Stimulated activated naive B cell treated with anti-CD40 and anti-IgM and Interleukin-4, amounts not matched to agents 10 μg/mL and 1 μg/mL and 100 μg/mL, for 72 hours (primary cell): ENCODE data around the gene NMNAT2.

Experiments used
- ATAC-seq, 2 donors: fragments of 150-1000 bp; cut with Tn5 transposase; replicated peaks; 2 replicates each; pipeline ENCODE4 v1.10.0; 2021; ENCODE audit warnings: moderate library complexity in 1 of 2
- DNase-seq: peaks from one replicate; pipeline ENCODE4 v3.0.0; 2021
- H3K27ac Mint-ChIP-seq: one replicate; pipeline ENCODE4 v1.8.0; 2022; ENCODE audit warnings: mild to moderate bottlenecking, mixed read lengths
- H3K27me3 Mint-ChIP-seq, 2 donors: one replicate each; pipeline ENCODE4 v1.8.0; 2022; ENCODE audit warnings: mixed read lengths in 2 of 2
- H3K36me3 Mint-ChIP-seq, 2 donors: one replicate each; pipeline ENCODE4 v1.8.0; 2022; ENCODE audit warnings: mixed read lengths in 2 of 2, mild to moderate bottlenecking in 1 of 2
- H3K4me1 Mint-ChIP-seq, 2 donors: one replicate each; pipeline ENCODE4 v1.8.0; 2022; ENCODE audit warnings: mixed read lengths in 2 of 2, mild to moderate bottlenecking in 1 of 2
- H3K4me3 Mint-ChIP-seq, 2 donors: one replicate each; pipeline ENCODE4 v1.8.0; 2022; ENCODE audit warnings: mild to moderate bottlenecking in 2 of 2, mixed read lengths in 2 of 2, moderate library complexity in 1 of 2
- H3K9me3 Mint-ChIP-seq, 2 donors: one replicate each; pipeline ENCODE4 v1.8.0; 2022; ENCODE audit warnings: mixed read lengths in 2 of 2, mild to moderate bottlenecking in 1 of 2

NMNAT2 gene

DNA sequence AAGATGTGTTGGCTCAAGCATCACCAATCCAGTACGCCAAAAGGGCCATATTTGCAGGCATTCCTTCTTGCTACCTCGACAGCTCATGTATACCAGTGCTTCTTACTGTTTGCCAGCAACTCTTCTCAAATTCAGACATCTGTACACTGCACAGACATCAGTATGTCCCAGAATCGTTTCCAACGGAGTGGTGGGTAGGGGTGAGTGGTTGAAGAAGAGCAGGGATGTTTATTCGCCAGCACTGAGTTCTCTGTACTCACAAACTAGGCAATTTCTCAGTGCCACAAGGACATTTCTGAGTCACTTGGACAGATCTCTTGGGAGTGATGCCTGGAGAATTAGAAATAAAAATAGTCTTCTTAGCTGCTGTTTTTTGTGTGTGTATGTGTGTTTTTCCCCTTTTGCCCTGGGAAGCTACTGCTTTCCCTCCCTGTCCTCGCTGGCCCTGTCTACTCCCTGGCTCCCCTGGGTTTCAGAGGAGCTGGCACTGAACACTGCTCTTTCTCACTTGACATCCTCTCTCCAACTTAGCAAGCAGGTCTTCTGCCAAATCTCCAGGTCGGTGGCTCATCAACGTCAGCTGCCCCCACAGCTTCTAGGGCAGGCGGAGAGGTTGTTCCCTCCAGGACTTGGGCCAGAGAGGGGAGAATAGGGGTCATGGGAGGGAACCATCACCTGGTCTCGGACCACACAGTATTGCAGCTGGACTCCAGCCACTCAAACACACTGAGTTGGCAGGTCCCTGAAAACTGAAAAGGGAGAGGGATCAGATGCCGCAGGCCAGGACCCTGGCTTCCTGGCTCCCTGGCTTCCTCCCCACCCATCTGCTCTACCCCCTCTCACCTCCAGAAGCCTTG is 90.5 kb downstream of the NMNAT2 start:
- ATAC-seq (no peak), DNase-seq (no peak)
- no peaks in the 10 kb centered on the region for H3K36me3 Mint-ChIP-seq
- H3K27me3 Mint-ChIP-seq = peaks cover 33 to 57% of the 10 kb centered on the region in 2 donors
- no peak overlapping the region for H3K4me3 Mint-ChIP-seq
- no peaks in the 10 kb centered on the region for H3K4me1 Mint-ChIP-seq
- H3K27ac Mint-ChIP-seq = no peak overlapping the region
- H3K9me3 Mint-ChIP-seq = no peaks in the 10 kb centered on the region

DNA sequence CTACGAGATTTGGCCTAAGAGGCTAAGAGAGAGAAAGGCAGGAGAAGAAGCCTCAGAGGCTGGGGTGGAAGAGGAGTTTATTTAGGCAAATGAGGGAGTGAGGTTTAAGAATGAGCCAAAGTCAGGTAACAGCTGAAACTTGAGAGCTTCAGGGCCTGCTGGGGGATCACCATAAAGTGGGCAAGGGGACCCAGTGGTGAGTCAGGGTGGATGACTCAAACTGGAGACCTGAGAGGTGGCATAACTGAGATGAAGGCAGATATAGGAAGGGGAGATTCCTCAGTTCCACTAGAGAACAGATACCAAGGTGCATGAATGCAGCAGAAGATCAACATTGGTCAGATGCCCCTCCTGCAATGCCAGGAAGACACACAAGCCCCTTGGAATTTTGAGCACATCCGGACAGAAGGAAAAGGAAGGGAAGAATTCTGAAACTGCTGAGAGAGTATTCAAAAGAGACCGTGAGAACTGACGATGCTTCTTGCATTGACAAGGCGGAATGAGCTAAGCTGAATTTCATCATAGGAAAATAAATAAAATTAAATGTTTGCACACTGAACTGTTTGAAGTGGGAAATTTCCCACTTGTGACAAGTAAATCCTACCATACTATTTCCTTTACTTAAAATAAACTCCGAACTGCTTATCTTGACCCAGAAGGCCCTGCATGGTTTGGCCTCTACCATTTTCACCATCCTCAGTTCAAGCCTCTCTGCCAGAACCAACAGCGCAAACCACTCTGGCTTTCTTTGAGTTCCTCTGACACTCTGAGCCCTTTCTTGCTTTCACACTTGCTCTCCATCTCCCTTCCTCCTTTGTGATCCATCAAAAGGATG is 94.1 kb downstream of the NMNAT2 start:
- ATAC-seq (peak in 1 of 2 donors; percentile 14), DNase-seq (no peak)
- no peaks in the 10 kb centered on the region for H3K9me3 Mint-ChIP-seq
- H3K27ac Mint-ChIP-seq = no peak overlapping the region
- no peaks in the 10 kb centered on the region for H3K36me3 Mint-ChIP-seq
- no peak overlapping the region for H3K4me3 Mint-ChIP-seq
- H3K4me1 Mint-ChIP-seq = no peaks in the 10 kb centered on the region
- H3K27me3 Mint-ChIP-seq = peaks cover 31 to 44% of the 10 kb centered on the region in 2 donors

GRCh38 chr1:183319606-183320005 is 98.6 kb downstream of the NMNAT2 start:
- H3K27ac Mint-ChIP-seq = no peak overlapping the region
- peaks cover 0 to 3% of the 10 kb centered on the region in 2 donors for H3K4me1 Mint-ChIP-seq
- no peaks in the 10 kb centered on the region for H3K36me3 Mint-ChIP-seq
- no peak for ATAC-seq
- no peaks in the 10 kb centered on the region for H3K9me3 Mint-ChIP-seq
- no peak overlapping the region for H3K4me3 Mint-ChIP-seq
- no peak for DNase-seq
- peaks cover 25 to 27% of the 10 kb centered on the region in 2 donors for H3K27me3 Mint-ChIP-seq

- no peak for ATAC-seq
- DNase-seq = no peak
- Mint-ChIP-seq H3K36me3 (no peaks in the 10 kb centered on the region), H3K4me3 (no peak overlapping the region), H3K9me3 (no peaks in the 10 kb centered on the region), H3K27me3 (peaks cover 25 to 32% of the 10 kb centered on the region in 2 donors), H3K27ac (no peak overlapping the region), H3K4me1 (peaks cover 0 to 3% of the 10 kb centered on the region in 2 donors)
Observed at GRCh38 chr1:183319051-183319450, 99.1 kb downstream of the NMNAT2 start.

GRCh38 chr1:183318433-183318832 is 99.7 kb downstream of the NMNAT2 start:
- H3K9me3 Mint-ChIP-seq = no peaks in the 10 kb centered on the region
- DNase-seq (no peak), ATAC-seq (peak in 1 of 2 donors; percentile 76)
- no peak overlapping the region for H3K27ac Mint-ChIP-seq
- peaks cover 0 to 3% of the 10 kb centered on the region in 2 donors for H3K4me1 Mint-ChIP-seq
- no peak overlapping the region for H3K4me3 Mint-ChIP-seq
- peaks cover 25 to 32% of the 10 kb centered on the region in 2 donors for H3K27me3 Mint-ChIP-seq
- no peaks in the 10 kb centered on the region for H3K36me3 Mint-ChIP-seq

DNA sequence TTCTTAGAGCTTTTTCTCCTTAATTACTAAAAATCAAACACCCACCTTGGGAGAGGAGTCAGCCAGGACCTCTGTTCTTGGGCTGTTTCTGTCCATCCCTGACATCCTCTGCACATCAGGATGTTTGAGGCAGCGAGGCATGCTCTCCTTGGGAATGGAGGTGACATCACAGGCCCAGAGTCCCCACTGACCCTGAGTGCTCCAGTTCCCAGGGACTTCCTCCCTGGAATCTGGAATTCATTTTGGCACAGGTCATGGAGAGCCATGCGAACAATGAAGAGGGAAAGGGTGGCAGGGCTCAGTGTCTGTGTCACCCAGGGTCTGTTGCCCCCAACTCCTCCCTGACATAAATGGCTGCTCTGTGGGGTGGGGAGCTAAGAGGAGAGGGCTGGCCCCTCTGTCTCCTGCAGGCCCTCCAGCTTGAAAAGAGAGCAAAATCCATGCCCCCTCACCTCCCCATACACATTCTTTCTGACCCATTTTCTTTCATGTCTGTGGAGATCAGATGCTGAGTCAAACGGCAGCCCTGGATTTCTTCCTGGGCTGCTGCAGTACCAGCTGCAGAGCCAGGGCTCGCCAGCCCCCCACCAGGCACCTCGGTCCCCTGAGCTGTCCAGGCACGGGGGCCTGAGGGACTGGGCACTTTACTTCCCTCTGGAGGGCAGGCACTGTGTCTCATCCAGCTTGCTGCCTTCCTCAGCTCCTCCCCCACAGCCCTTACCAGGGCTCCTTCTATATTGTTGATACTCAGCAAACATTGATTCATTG is 102.0 kb downstream of the NMNAT2 start:
- Mint-ChIP-seq H3K27ac (no peak overlapping the region), H3K36me3 (no peaks in the 10 kb centered on the region), H3K9me3 (no peaks in the 10 kb centered on the region), H3K4me1 (peaks cover under 1 to 3% of the 10 kb centered on the region in 2 donors), H3K4me3 (no peak overlapping the region), H3K27me3 (peaks cover 14 to 24% of the 10 kb centered on the region in 2 donors)
- DNase-seq (no peak), ATAC-seq (no peak)

DNA sequence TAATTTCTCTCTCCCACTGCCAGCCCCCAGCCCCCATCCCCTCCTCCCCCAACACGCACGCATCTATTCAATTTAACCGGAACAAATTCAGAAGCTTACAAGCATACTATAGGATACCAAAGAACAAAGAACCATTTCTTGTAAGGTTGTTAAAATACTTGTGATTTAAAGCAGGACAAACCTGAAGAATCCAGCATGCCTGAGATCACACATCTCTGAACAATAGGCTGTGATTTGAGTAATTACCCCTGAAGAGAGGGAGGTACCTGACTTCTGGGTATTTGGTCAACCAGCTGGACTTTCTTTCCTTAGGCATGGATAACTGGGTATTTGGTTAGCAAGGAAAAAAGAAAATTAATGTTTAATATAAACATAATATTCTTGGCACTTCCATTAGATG is 105.1 kb downstream of the NMNAT2 start:
- H3K27me3 Mint-ChIP-seq = peaks cover 10 to 14% of the 10 kb centered on the region in 2 donors

DNA sequence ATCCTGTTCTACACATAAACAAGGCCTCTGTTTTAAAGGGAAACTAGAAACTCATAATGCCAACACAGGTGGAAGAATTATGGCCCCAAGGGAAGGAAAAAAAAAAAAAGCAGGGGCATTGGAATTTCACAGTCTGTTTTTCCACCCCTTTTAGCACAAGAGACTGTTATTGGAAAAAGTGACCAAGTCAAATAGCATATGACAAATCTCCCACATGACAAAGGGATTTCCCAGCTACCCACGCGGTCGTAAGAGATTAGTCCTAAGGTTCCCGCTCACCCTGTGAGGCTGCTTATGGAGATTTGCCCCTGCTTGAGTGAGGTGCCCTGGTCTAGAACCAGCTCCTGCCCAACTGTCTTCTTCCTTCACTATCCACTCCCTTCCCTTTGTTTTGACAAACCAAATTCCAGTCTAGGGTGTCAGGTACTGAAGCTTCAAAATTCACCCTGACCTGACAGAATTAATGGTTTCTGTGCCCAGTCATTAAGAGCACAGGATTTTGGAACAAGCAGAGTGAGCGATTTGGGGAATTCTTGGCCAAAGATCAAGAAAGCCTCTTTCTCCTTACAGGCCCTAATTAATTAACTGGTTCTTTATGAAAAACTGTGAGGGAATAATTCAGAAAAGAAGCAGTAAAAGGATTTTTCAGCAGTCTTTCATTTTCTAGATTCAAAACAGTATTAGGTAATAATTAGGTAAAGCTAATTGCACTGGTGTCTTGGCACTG is 107.3 kb downstream of the NMNAT2 start:
- DNase-seq (peak; percentile 11), ATAC-seq (peak; percentile 59 to 85)
- Mint-ChIP-seq H3K4me1 (peaks cover 10 to 21% of the 10 kb centered on the region in 2 donors), H3K9me3 (peaks cover 0 to 4% of the 10 kb centered on the region in 2 donors), H3K27ac (peak overlapping the region; percentile 86), H3K36me3 (no peaks in the 10 kb centered on the region), H3K4me3 (no peak overlapping the region), H3K27me3 (peaks cover 4 to 8% of the 10 kb centered on the region in 2 donors)

More for the DNA sequence above, 105.1 kb downstream of the NMNAT2 start:
- Mint-ChIP-seq H3K9me3 (peaks cover 0 to 4% of the 10 kb centered on the region in 2 donors), H3K27ac (no peak overlapping the region), H3K4me1 (peaks cover 8 to 10% of the 10 kb centered on the region in 2 donors), H3K4me3 (no peak overlapping the region), H3K36me3 (no peaks in the 10 kb centered on the region)
- DNase-seq (no peak), ATAC-seq (no peak)

GRCh38 chr1:183308719-183309118 is 109.5 kb downstream of the NMNAT2 start:
- no peak overlapping the region for H3K27ac Mint-ChIP-seq
- H3K9me3 Mint-ChIP-seq = peaks cover 0 to 4% of the 10 kb centered on the region in 2 donors
- H3K27me3 Mint-ChIP-seq = peaks cover 0 to 9% of the 10 kb centered on the region in 2 donors
- no peak overlapping the region for H3K4me3 Mint-ChIP-seq
- ATAC-seq (no peak), DNase-seq (no peak)
- H3K36me3 Mint-ChIP-seq = no peaks in the 10 kb centered on the region
- H3K4me1 Mint-ChIP-seq = peaks cover 10 to 22% of the 10 kb centered on the region in 2 donors

GRCh38 chr1:183306317-183307042 is 111.7 kb downstream of the NMNAT2 start:
- H3K4me1 Mint-ChIP-seq = peaks cover 10 to 22% of the 10 kb centered on the region in 2 donors
- DNase-seq = no peak
- H3K27ac Mint-ChIP-seq = no peak overlapping the region
- ATAC-seq = peak; percentile 62 to 63
- peak overlapping the region in 1 of 2 donors; percentile 11 for H3K4me3 Mint-ChIP-seq
- no peaks in the 10 kb centered on the region for H3K36me3 Mint-ChIP-seq
- H3K9me3 Mint-ChIP-seq = peaks cover 0 to 4% of the 10 kb centered on the region in 2 donors
- peaks cover 0 to 9% of the 10 kb centered on the region in 2 donors for H3K27me3 Mint-ChIP-seq

GRCh38 chr1:183304440-183305107 is 113.6 kb downstream of the NMNAT2 start:
- Mint-ChIP-seq H3K27ac (no peak overlapping the region), H3K4me1 (peaks cover 3 to 12% of the 10 kb centered on the region in 2 donors), H3K9me3 (peaks cover 0 to 4% of the 10 kb centered on the region in 2 donors), H3K27me3 (peaks cover 0 to 9% of the 10 kb centered on the region in 2 donors), H3K4me3 (no peak overlapping the region), H3K36me3 (no peaks in the 10 kb centered on the region)
- DNase-seq = no peak
- ATAC-seq = no peak

- Mint-ChIP-seq H3K36me3 (no peaks in the 10 kb centered on the region), H3K27me3 (peaks cover 0 to 9% of the 10 kb centered on the region in 2 donors), H3K4me3 (no peak overlapping the region), H3K27ac (no peak overlapping the region), H3K9me3 (peaks cover 0 to 4% of the 10 kb centered on the region in 2 donors), H3K4me1 (peaks cover 3 to 12% of the 10 kb centered on the region in 2 donors)
- no peak for DNase-seq
- no peak for ATAC-seq
Observed at GRCh38 chr1:183303901-183304300, 114.3 kb downstream of the NMNAT2 start.
